ENCODE data around the gene OR2A25. TPM values are rescaled to one million over a fixed set of nuclear protein-coding genes. Genes with fewer than 3 reads are reported as not detected.

Gene OR2A25
- polyA plus RNA-seq, 2 of the 4 experiments (the other 2 are of a cell fraction), result not detected

- TF ChIP-seq CEBPB (IDR thresholded peaks at IDR 0.05), result no peak
- TF ChIP-seq ESRRA (IDR thresholded peaks at IDR 0.05; ENCODE audit: borderline replicate concordance, low read length), result no peak
- no peak for TF ChIP-seq EHF (CRISPR knock-in tag; IDR thresholded peaks at IDR 0.05)
- TF ChIP-seq CBX8 (IDR thresholded peaks at IDR 0.05), result no peak
- no peak for TF ChIP-seq CHD2 (IDR thresholded peaks at IDR 0.05; ENCODE audit: low read length, partially characterized antibody)
- no peak for TF ChIP-seq ZFP36 (IDR thresholded peaks at IDR 0.05; ENCODE audit: borderline replicate concordance, partially characterized antibody)
- no peak for TF ChIP-seq CTCF (IDR thresholded peaks at IDR 0.05)
- TF ChIP-seq HEYL (CRISPR knock-in tag; IDR thresholded peaks at IDR 0.05), result no peak
- no peak for TF ChIP-seq MAFK (IDR thresholded peaks at IDR 0.05; ENCODE audit: partially characterized antibody)
- TF ChIP-seq POLR2A (IDR thresholded peaks at IDR 0.05; ENCODE audit: low read length), result no peak
- no peak for TF ChIP-seq SMC3 (IDR thresholded peaks at IDR 0.05)
- no peak for TF ChIP-seq FOXS1 (CRISPR knock-in tag; IDR thresholded peaks at IDR 0.05)
- no peak for TF ChIP-seq BCL3 (IDR thresholded peaks at IDR 0.05)
- no peak for TF ChIP-seq PBX3 (IDR thresholded peaks at IDR 0.05)
- TF ChIP-seq RAD21 (conservative IDR thresholded peaks at IDR 0.05 in 1 of 2, IDR thresholded peaks at IDR 0.05 in 1 of 2), result no peak
- Histone ChIP-seq H3K4me1 (no peaks in the 10 kb centered on the region), H3K4me3 (no peak overlapping the region), H3K27ac (no peak overlapping the region), H3K4me2 (no peak overlapping the region), H3K9me3 (no peaks in the 10 kb centered on the region)
- ChIA-PET CTCF (interaction anchor here (1.3 to 1.8 kb wide), 3 partner anchors 9 to 130 kb away, joined by 3 to 4 read pairs (median 4); partner anchors contain the start of gene TCAF1), POLR2A (no interaction called here)
- 21% methylated on average over 5 of the region's 5 CpGs for WGBS (ENCODE audit: missing lambda C conversion rate)
- DNase-seq (ENCODE audit: low read depth in 1 of 2, low spot score in 1 of 2) (no peak), FAIRE-seq (no peak), ATAC-seq (no peak)
Measured at GRCh38 chr7:144032516-144032915, 37.1 kb upstream of the OR2A25 start.

- CTCF ChIA-PET, result interaction anchor here (1.3 to 1.8 kb wide), 3 partner anchors 8 to 131 kb away, joined by 3 to 4 read pairs (median 4); partner anchors contain the start of gene TCAF1
Measured at GRCh38 chr7:144032985-144033709, 36.5 kb upstream of the OR2A25 start.

GRCh38 chr7:144035385-144035784 lies 34.2 kb upstream of the OR2A25 start:
- FAIRE-seq (no peak), DNase-seq (ENCODE audit: low read depth in 1 of 2, low spot score in 1 of 2) (no peak), ATAC-seq (no peak)
- Histone ChIP-seq H3K9me3 (no peaks in the 10 kb centered on the region), H3K4me1 (no peaks in the 10 kb centered on the region), H3K27ac (no peak overlapping the region), H3K4me2 (no peak overlapping the region), H3K4me3 (no peak overlapping the region)
- ChIA-PET CTCF (no interaction called here), POLR2A (no interaction called here)
- TF ChIP-seq MAX (IDR thresholded peaks at IDR 0.05) (no peak), ZNF302 (CRISPR knock-in tag; IDR thresholded peaks at IDR 0.05) (no peak), JUNB (IDR thresholded peaks at IDR 0.05) (no peak), KDM5A (IDR thresholded peaks at IDR 0.05) (no peak), MYC (IDR thresholded peaks at IDR 0.05; ENCODE audit: borderline replicate concordance, low read length) (no peak), POLR2A (IDR thresholded peaks at IDR 0.05; ENCODE audit: low read length) (no peak), E2F6 (IDR thresholded peaks at IDR 0.05; ENCODE audit: borderline replicate concordance, low read depth) (no peak), ATOH8 (CRISPR knock-in tag; IDR thresholded peaks at IDR 0.05; ENCODE audit: low read depth) (no peak), ZFP36 (IDR thresholded peaks at IDR 0.05; ENCODE audit: borderline replicate concordance, partially characterized antibody) (no peak), HEYL (CRISPR knock-in tag; IDR thresholded peaks at IDR 0.05) (no peak), USF2 (IDR thresholded peaks at IDR 0.05) (no peak), HES2 (IDR thresholded peaks at IDR 0.05) (no peak), PBX3 (IDR thresholded peaks at IDR 0.05) (no peak), HDAC2 (IDR thresholded peaks at IDR 0.05) (no peak)

More at GRCh38 chr7:144032985-144033709, 36.5 kb upstream of the OR2A25 start:
- Histone ChIP-seq H3K4me1 (no peaks in the 10 kb centered on the region), H3K4me2 (no peak overlapping the region), H3K27ac (no peak overlapping the region), H3K9me3 (no peaks in the 10 kb centered on the region), H3K4me3 (no peak overlapping the region)
- POLR2A ChIA-PET, result no interaction called here
- FAIRE-seq, result no peak
- 2% methylated on average over 1 of the region's 1 CpG for WGBS (ENCODE audit: missing lambda C conversion rate)
- no peak for DNase-seq (ENCODE audit: low read depth in 1 of 2, low spot score in 1 of 2)
- TF ChIP-seq EP300 (IDR thresholded peaks at IDR 0.05) (no peak), RFX5 (IDR thresholded peaks at IDR 0.05) (no peak), TFCP2L1 (CRISPR knock-in tag; IDR thresholded peaks at IDR 0.05) (no peak), POLR2A (IDR thresholded peaks at IDR 0.05; ENCODE audit: low read length) (no peak), ZC3H11A (IDR thresholded peaks at IDR 0.05) (no peak)
- ATAC-seq, result no peak
